Right atrium auricular region (tissue), 2 donors: Measurements from ENCODE around the gene SYT14. TPM values are rescaled to one million over a fixed set of nuclear protein-coding genes. Genes with fewer than 3 reads are reported as not detected.
"Not testable (repeated sequence)": the region's sequence is repeated elsewhere in the genome, so short reads cannot be mapped to it uniquely, and the experiment has no call there.

Experiments used
- DNase-seq: peaks from one replicate; pipeline ENCODE4 v3.0.0-alpha.2; 2019; ENCODE audit warnings: low spot score
- H3K27ac ChIP-seq, 2 donors: fragments of 200-600 bp; sonication (generic); 1 replicate in 1 of 2; 2 replicates in 1 of 2; pipeline ENCODE4 v1.5.1; 2016 to 2019
- H3K27me3 ChIP-seq, 2 donors: fragments of 200-600 bp; sonication (generic); one replicate each; pipeline versions ENCODE4 v1.5.1 to v1.6.0; 2017 to 2019
- H3K36me3 ChIP-seq: fragments of 200-600 bp; sonication (generic); one replicate; pipeline ENCODE4 v1.5.1; 2016
- H3K4me1 ChIP-seq, 2 donors: fragments of 200-600 bp; sonication (generic); one replicate each; pipeline versions ENCODE4 v1.5.1 to v1.6.0; 2017 to 2019
- H3K4me3 ChIP-seq, 2 donors: fragments of 200-600 bp; sonication (generic); 1 replicate in 1 of 2; 2 replicates in 1 of 2; pipeline ENCODE4 v1.5.1; 2017 to 2019; ENCODE audit warnings: mild to moderate bottlenecking in 1 of 2, moderate library complexity in 1 of 2
- H3K9me3 ChIP-seq, 2 donors: fragments of 200-600 bp; sonication (generic); one replicate each; pipeline ENCODE4 v1.5.1; 2019
- CTCF ChIP-seq, 2 donors: fragments of 200-600 bp; sonication (generic); IDR thresholded peaks; one replicate each; pipeline ENCODE4 v1.5.1; 2019; ENCODE audit warnings: antibody characterized with exemption in 2 of 2
- total RNA-seq, 2 donors: library from RNA; depleted of rRNA; stranded (reverse); fragments of >200 nt; gene quantifications; one replicate each; pipeline ENCODE4 v1.1.0, GENCODE V29; 2016

The SYT14 gene
- total RNA-seq, 2 donors from 2014 or later = 0.04 TPM; not detected in 1

- H3K36me3 ChIP-seq = no peaks in the 10 kb centered on the region
- H3K4me3 ChIP-seq = no peak overlapping the region
- H3K4me1 ChIP-seq = no peaks in the 10 kb centered on the region
- TF ChIP-seq CTCF (IDR thresholded peaks at IDR 0.05) = no peak
- H3K9me3 ChIP-seq = no peaks in the 10 kb centered on the region
- H3K27me3 ChIP-seq = no peaks in the 10 kb centered on the region
- no peak overlapping the region for H3K27ac ChIP-seq
- DNase-seq = no peak
These were observed 251.4 kb downstream of the SYT14 start for GRCh38 chr1:210189426-210189825.

GRCh38 chr1:210195635-210196160 lies 257.7 kb downstream of the SYT14 start:
- TF ChIP-seq CTCF (IDR thresholded peaks at IDR 0.05) = no peak
- Histone ChIP-seq H3K4me1 (no peaks in the 10 kb centered on the region), H3K27ac (no peak overlapping the region), H3K27me3 (no peaks in the 10 kb centered on the region), H3K4me3 (no peak overlapping the region), H3K9me3 (peaks cover 4 to 17% of the 10 kb centered on the region in 2 donors), H3K36me3 (no peaks in the 10 kb centered on the region)
- no peak for DNase-seq

- not testable (repeated sequence) for H3K27ac ChIP-seq, H3K27me3 ChIP-seq, DNase-seq, H3K4me3 ChIP-seq, H3K36me3 ChIP-seq, H3K4me1 ChIP-seq
- peaks cover 4 to 17% of the 10 kb centered on the region in 2 donors for H3K9me3 ChIP-seq
These were observed 258.2 kb downstream of the SYT14 start for GRCh38 chr1:210196266-210196665.

GRCh38 chr1:210198840-210199239 lies 260.8 kb downstream of the SYT14 start:
- H3K36me3 ChIP-seq = no peaks in the 10 kb centered on the region
- no peaks in the 10 kb centered on the region for H3K4me1 ChIP-seq
- H3K4me3 ChIP-seq = no peak overlapping the region
- no peak for TF ChIP-seq CTCF (IDR thresholded peaks at IDR 0.05)
- H3K9me3 ChIP-seq = peaks cover 4 to 17% of the 10 kb centered on the region in 2 donors
- no peak overlapping the region for H3K27ac ChIP-seq
- no peaks in the 10 kb centered on the region for H3K27me3 ChIP-seq
- DNase-seq = no peak

- DNase-seq = no peak
- Histone ChIP-seq H3K27me3 (no peaks in the 10 kb centered on the region), H3K27ac (no peak overlapping the region), H3K4me1 (no peaks in the 10 kb centered on the region), H3K9me3 (peaks cover 4 to 17% of the 10 kb centered on the region in 2 donors), H3K36me3 (no peaks in the 10 kb centered on the region), H3K4me3 (no peak overlapping the region)
- peak in 1 of 2 donors; percentile 30 for TF ChIP-seq CTCF (IDR thresholded peaks at IDR 0.05)
These were observed 262.2 kb downstream of the SYT14 start for GRCh38 chr1:210200124-210200736.

- Histone ChIP-seq H3K4me3 (no peak overlapping the region), H3K4me1 (no peaks in the 10 kb centered on the region), H3K27ac (no peak overlapping the region), H3K36me3 (no peaks in the 10 kb centered on the region), H3K27me3 (no peaks in the 10 kb centered on the region), H3K9me3 (peaks cover 0 to 3% of the 10 kb centered on the region in 2 donors)
- DNase-seq = no peak
- TF ChIP-seq CTCF (IDR thresholded peaks at IDR 0.05) = no peak
These were observed 263.7 kb downstream of the SYT14 start for GRCh38 chr1:210201681-210202080.
